DND-41 (cell line): ENCODE data around the gene TBATA.
"Not testable (repeated sequence)": the region's sequence is repeated elsewhere in the genome, so short reads cannot be mapped to it uniquely, and the experiment has no call there.

Experiments used
- ATAC-seq: fragments of 200-7000 bp; cut with Tn5 transposase; 3 replicates; pipeline ENCODE4 v1.9.1; 2021; ENCODE audit warnings: low read depth; ENCODE audit not compliant: insufficient read depth
- DNase-seq: peaks from one replicate; pipeline ENCODE4 v3.0.0-alpha.2; 2020
- H2AFZ ChIP-seq: 2 replicates; pipeline ENCODE4 v1.6.0; 2012; ENCODE audit warnings: low read depth, low read length
- H3K27ac ChIP-seq: 2 replicates; pipeline ENCODE4 v1.5.1; 2012; ENCODE audit warnings: low read length, inconsistent platforms
- H3K27me3 ChIP-seq: fragments of 200-600 bp; sonication (generic); 2 replicates; pipeline ENCODE4 v1.6.0; 2012; ENCODE audit warnings: low read length, mild to moderate bottlenecking, inconsistent platforms; ENCODE audit not compliant: insufficient read depth, poor library complexity
- H3K36me3 ChIP-seq: 2 replicates; pipeline ENCODE4 v1.5.1; 2012; ENCODE audit warnings: low read length, inconsistent platforms; ENCODE audit not compliant: insufficient read depth
- H3K4me1 ChIP-seq: 2 replicates; pipeline ENCODE4 v1.5.1; 2012; ENCODE audit warnings: mild to moderate bottlenecking, low read length; ENCODE audit not compliant: insufficient read depth
- H3K4me2 ChIP-seq: 2 replicates; pipeline ENCODE4 v1.6.0; 2012; ENCODE audit warnings: mild to moderate bottlenecking, moderate library complexity, low read length, inconsistent platforms; ENCODE audit not compliant: insufficient read depth
- H3K4me3 ChIP-seq, 2 experiments: fragments of 200-600 bp in 1 of 2; shearing (Covaris generic) in 1 of 2; 2 replicates each; pipeline ENCODE4 v1.5.1; 2012 to 2016; ENCODE audit warnings: inconsistent platforms in 2 of 2, low read length in 2 of 2, mild to moderate bottlenecking in 2 of 2, low read depth in 1 of 2, moderate library complexity in 1 of 2
- H3K79me2 ChIP-seq: 2 replicates; pipeline ENCODE4 v1.6.0; 2012; ENCODE audit warnings: low read length, inconsistent platforms; ENCODE audit not compliant: insufficient read depth
- H3K9ac ChIP-seq: 2 replicates; pipeline ENCODE4 v1.6.0; 2012; ENCODE audit warnings: low read depth, mild to moderate bottlenecking, inconsistent platforms, low read length, moderate library complexity
- H3K9me3 ChIP-seq: 2 replicates; pipeline ENCODE4 v1.5.1; 2012; ENCODE audit warnings: low read length, moderate library complexity, mild to moderate bottlenecking, inconsistent platforms; ENCODE audit not compliant: insufficient read depth, severe bottlenecking
- H4K20me1 ChIP-seq: 2 replicates; pipeline ENCODE4 v1.6.0; 2012; ENCODE audit warnings: low read length; ENCODE audit not compliant: insufficient read depth
- EZH2 ChIP-seq: IDR thresholded peaks from 3 replicates; pipeline ENCODE4 v1.6.1; 2012; ENCODE audit warnings: borderline replicate concordance, low read depth, mild to moderate bottlenecking, moderate library complexity, low read length, inconsistent platforms; ENCODE audit not compliant: severe bottlenecking
- TF ChIP-seq, protein P1 (sequence below): IDR thresholded peaks from 2 replicates; pipeline ENCODE4 v1.5.1; 2012; ENCODE audit warnings: borderline replicate concordance, low read length, moderate library complexity, mild to moderate bottlenecking; ENCODE audit not compliant: poor library complexity, severe bottlenecking; ENCODE audit errors: extremely low read depth

The TBATA gene

DNA sequence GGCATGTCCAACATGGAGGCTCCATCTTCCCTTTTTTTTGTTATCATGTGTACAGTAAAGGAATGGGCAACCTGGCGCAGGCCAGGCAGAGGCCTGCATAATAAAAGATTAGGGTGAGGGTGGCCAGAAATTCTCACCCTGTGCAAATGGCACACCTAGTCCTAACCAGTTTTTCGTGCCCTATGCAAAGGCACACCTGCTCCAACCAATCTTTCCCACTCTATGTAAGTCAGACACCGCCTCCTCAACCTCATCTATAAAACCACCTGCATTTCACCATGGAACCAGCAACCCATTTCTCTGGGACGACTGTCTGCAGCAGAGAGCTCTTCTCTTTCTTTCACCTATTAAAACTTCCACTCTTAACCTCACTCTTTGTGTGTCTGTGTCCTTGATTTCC, 16.1 kb downstream of the TBATA start:
- no peak overlapping the region for H3K9ac ChIP-seq
- peaks cover under 1% of the 10 kb centered on the region for H3K4me1 ChIP-seq
- H3K36me3 ChIP-seq, result no peaks in the 10 kb centered on the region
- no peaks in the 10 kb centered on the region for H4K20me1 ChIP-seq
- no peaks in the 10 kb centered on the region for H3K27me3 ChIP-seq
- ATAC-seq (no peak), DNase-seq (no peak)
- no peak overlapping the region for H3K4me3 ChIP-seq
- no peak overlapping the region for H3K27ac ChIP-seq
- TF ChIP-seq, protein P1, sequence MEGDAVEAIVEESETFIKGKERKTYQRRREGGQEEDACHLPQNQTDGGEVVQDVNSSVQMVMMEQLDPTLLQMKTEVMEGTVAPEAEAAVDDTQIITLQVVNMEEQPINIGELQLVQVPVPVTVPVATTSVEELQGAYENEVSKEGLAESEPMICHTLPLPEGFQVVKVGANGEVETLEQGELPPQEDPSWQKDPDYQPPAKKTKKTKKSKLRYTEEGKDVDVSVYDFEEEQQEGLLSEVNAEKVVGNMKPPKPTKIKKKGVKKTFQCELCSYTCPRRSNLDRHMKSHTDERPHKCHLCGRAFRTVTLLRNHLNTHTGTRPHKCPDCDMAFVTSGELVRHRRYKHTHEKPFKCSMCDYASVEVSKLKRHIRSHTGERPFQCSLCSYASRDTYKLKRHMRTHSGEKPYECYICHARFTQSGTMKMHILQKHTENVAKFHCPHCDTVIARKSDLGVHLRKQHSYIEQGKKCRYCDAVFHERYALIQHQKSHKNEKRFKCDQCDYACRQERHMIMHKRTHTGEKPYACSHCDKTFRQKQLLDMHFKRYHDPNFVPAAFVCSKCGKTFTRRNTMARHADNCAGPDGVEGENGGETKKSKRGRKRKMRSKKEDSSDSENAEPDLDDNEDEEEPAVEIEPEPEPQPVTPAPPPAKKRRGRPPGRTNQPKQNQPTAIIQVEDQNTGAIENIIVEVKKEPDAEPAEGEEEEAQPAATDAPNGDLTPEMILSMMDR, result no peak
- no peak for TF ChIP-seq EZH2
- no peak overlapping the region for H3K4me2 ChIP-seq
- peaks cover 20% of the 10 kb centered on the region for H3K9me3 ChIP-seq
- no peaks in the 10 kb centered on the region for H3K79me2 ChIP-seq
- H2AFZ ChIP-seq, result no peak overlapping the region

DNA sequence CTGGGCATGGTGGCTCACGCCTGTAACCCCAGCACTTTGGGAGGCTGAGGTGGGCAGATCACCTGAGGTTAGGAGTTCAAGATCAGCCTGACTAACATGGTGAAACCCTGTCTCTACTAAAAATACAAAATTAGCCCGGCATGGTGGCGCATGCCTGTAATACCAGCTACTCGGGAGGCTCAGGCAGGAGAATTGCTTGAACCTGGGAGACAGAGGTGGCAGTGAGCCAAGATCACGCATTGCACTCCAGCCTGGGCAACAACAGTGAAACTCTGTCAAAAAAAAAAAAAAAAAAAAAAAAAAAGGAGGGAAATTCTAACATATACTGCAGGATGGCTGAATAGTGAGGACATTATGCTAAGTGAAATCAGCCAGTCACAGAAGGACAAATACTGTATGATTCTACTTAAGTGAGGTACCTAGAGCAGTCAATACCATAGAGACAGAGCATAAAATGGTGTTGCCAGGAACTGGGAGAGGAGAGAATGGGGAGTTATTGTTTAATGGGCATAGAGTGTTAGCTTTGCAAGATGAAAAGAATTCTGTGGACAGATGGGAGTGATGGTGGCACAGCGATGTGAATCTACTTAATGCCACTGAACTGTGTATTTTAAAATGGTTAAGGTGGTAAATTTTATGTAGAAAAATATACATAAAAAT, 17.0 kb downstream of the TBATA start:
- not testable (repeated sequence) for H3K36me3 ChIP-seq, DNase-seq, H4K20me1 ChIP-seq, ATAC-seq, H3K27me3 ChIP-seq, H2AFZ ChIP-seq, H3K27ac ChIP-seq, H3K4me3 ChIP-seq, H3K79me2 ChIP-seq, H3K9ac ChIP-seq, H3K4me2 ChIP-seq
- peaks cover 20% of the 10 kb centered on the region for H3K9me3 ChIP-seq
- peaks cover 10% of the 10 kb centered on the region for H3K4me1 ChIP-seq

DNA sequence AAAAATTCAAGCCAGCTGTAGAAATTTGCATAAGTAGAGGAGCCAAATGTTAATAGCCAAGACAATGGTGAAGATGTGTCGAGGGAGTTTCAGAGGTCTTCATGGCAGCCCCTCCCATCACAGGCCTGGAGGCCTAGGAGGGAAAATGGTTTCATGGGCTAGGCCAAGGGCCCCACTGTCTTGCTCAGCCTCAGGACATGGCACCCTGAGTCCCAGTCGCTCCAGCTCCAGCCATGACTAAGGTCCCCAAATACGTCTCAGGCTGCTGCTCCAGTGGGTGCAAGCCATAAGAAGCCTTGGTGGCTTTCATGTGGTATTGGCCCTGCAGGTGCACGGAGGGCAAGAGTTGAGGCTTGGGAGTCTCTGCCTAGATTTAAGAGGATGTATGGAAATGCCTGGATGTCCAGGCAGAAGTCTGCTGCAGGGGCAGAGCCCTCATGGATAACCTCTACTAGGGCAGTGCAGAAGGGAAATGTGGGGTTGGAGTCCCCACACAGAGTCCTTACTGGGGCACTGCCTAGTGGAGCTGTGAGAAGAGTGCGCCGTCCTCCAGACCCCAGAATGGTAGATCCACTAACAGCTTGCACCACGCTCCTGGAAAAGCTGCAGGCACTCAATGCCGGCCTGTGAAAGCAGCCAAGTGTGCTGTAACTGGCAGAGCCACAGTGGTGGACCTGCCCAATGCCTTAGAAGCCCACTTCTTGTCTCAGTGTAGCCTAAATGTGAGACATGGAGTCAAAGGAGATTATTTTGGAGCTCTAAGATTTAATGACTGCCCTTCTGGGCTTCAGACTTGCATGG, 19.2 kb downstream of the TBATA start:
- Histone ChIP-seq H3K79me2 (no peaks in the 10 kb centered on the region), H2AFZ (no peak overlapping the region), H3K9ac (no peak overlapping the region), H3K36me3 (no peaks in the 10 kb centered on the region), H3K9me3 (peaks cover 20% of the 10 kb centered on the region), H3K27me3 (no peaks in the 10 kb centered on the region), H3K4me3 (no peak overlapping the region), H4K20me1 (no peaks in the 10 kb centered on the region), H3K27ac (no peak overlapping the region), H3K4me2 (no peak overlapping the region), H3K4me1 (peaks cover 15% of the 10 kb centered on the region)
- DNase-seq, result no peak
- ATAC-seq, result no peak
- TF ChIP-seq EZH2, result no peak

DNA sequence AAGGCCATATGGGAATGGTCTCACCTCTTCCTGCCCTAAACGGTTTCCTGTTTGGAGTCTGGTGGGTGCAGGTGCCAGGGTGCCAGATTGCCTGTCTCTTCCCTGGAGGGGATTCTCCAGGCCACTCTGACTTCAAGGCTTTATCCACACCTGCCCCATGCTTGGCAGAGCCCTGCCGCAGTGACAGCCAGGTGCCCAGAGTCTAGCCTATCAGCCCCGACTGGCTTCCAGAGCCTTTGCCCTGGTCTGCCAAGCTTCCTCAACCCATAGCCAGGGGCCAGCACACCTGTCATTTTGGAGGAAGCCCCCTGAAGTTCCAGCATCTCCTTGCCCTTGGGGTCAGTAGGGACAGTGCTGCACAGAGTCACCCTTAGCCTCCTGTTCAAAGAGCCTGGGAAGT, 21.6 kb downstream of the TBATA start:
- no peak overlapping the region for H3K9ac ChIP-seq
- peaks cover 30% of the 10 kb centered on the region for H3K4me1 ChIP-seq
- no peaks in the 10 kb centered on the region for H3K36me3 ChIP-seq
- TF ChIP-seq, protein P1, result no peak
- TF ChIP-seq EZH2, result no peak
- no peak overlapping the region for H3K4me2 ChIP-seq
- ATAC-seq (peak; percentile 18; the same call in 1 of the 3 replicates), DNase-seq (peak; percentile 33)
- peak overlapping the region; percentile 46; the same call in 1 of the 2 replicates for H3K27ac ChIP-seq
- no peaks in the 10 kb centered on the region for H3K27me3 ChIP-seq
- H4K20me1 ChIP-seq, result no peaks in the 10 kb centered on the region
- H3K9me3 ChIP-seq, result peaks cover 20% of the 10 kb centered on the region
- H2AFZ ChIP-seq, result no peak overlapping the region
- H3K4me3 ChIP-seq, result no peak overlapping the region
- no peaks in the 10 kb centered on the region for H3K79me2 ChIP-seq
